H1 (cell line): ENCODE data around the gene RASL10A.

Experiments used
- CEBPB ChIP-seq: IDR thresholded peaks from 2 replicates; pipeline ENCODE4 v1.6.1; 2012; ENCODE audit warnings: low read depth, low read length
- EZH2 ChIP-seq: fragments of 200-600 bp; sonication (generic); IDR thresholded peaks from 2 replicates; pipeline ENCODE4 v1.7.1; 2012; ENCODE audit warnings: low read depth, mild to moderate bottlenecking, moderate library complexity, low read length, inconsistent platforms; ENCODE audit not compliant: severe bottlenecking
- FOSL1 ChIP-seq: IDR thresholded peaks from 2 replicates; pipeline ENCODE4 v1.6.1; 2011; ENCODE audit warnings: mild to moderate bottlenecking, low read depth, low read length, moderate library complexity; ENCODE audit not compliant: insufficient read depth
- POLR2AphosphoS5 ChIP-seq: IDR thresholded peaks from 2 replicates; pipeline ENCODE4 v1.6.1; 2011; ENCODE audit warnings: low read depth, low read length
- RFX5 ChIP-seq: IDR thresholded peaks from 2 replicates; pipeline ENCODE4 v1.6.1; 2011; ENCODE audit warnings: low read depth, low read length, improper control_type of control experiment, borderline replicate concordance
- RNF2 ChIP-seq: fragments of 200-900, 300-1000 bp; sonication (generic); IDR thresholded peaks from 2 replicates; pipeline ENCODE4 v1.7.1; 2016; ENCODE audit warnings: borderline replicate concordance, low read depth, mild to moderate bottlenecking, antibody characterized with exemption, low read length; ENCODE audit not compliant: poor library complexity, severe bottlenecking; ENCODE audit errors: missing control alignments
- SIX5 ChIP-seq: IDR thresholded peaks from 2 replicates; pipeline ENCODE4 v1.6.1; 2011; ENCODE audit warnings: mild to moderate bottlenecking, low read depth, low read length
- SUZ12 ChIP-seq: fragments of 200-600 bp; sonication (generic); IDR thresholded peaks from 2 replicates; pipeline ENCODE4 v1.6.1; 2012; ENCODE audit warnings: mild to moderate bottlenecking, inconsistent platforms, low read length, moderate library complexity, mixed read lengths
- TAF1 ChIP-seq: IDR thresholded peaks from 2 replicates; pipeline ENCODE4 v1.6.1; 2011; ENCODE audit warnings: mild to moderate bottlenecking, low read depth, low read length
- TEAD4 ChIP-seq: IDR thresholded peaks from 2 replicates; pipeline ENCODE4 v1.6.1; 2012; ENCODE audit warnings: low read depth, low read length, inconsistent platforms, mixed read lengths
- ZNF274 ChIP-seq: IDR thresholded peaks from 2 replicates; pipeline ENCODE4 v1.7.0; 2012; ENCODE audit warnings: low read length, borderline replicate concordance; ENCODE audit errors: extremely low read depth
- TF ChIP-seq, protein P1 (sequence below): IDR thresholded peaks from 2 replicates; pipeline ENCODE4 v1.6.1; 2011; ENCODE audit warnings: low read length, improper control_type of control experiment
- TF ChIP-seq, protein P2 (sequence below), 3 experiments: IDR thresholded peaks; 1 replicate in 2 of 3; 2 replicates in 1 of 3; pipeline versions ENCODE4 v1.5.1 to v1.6.1; 2011; ENCODE audit warnings: low read length in 3 of 3, mild to moderate bottlenecking in 3 of 3, inconsistent platforms in 2 of 3, low read depth in 1 of 3, moderate library complexity in 1 of 3; ENCODE audit not compliant: insufficient read depth in 1 of 3; ENCODE audit errors: control extremely low read depth in 1 of 3
- TF ChIP-seq, protein P3 (sequence below): IDR thresholded peaks from 2 replicates; pipeline ENCODE4 v1.6.1; 2011; ENCODE audit warnings: low read depth, mild to moderate bottlenecking, low read length; ENCODE audit not compliant: insufficient read depth

DNA sequence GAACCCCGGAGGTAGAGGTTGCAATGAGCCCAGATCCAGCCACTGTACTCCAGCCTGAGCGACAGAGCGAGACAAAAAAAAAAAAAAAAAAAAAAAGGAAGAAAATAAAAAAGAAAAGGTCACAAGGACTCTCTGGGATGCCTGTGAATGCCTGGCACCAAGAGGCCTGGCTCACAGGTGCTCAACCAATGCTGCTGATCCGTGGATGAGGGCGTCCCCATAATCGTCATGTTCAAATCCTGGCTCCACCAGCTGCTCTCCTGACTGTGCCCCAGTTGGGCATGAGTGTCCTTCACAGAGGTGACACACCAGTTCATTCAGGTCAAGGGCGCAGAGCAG lies 9.7 kb downstream of the RASL10A start:
- TF ChIP-seq EZH2 = no peak
- TF ChIP-seq TEAD4 = no peak
- TF ChIP-seq, protein P1, sequence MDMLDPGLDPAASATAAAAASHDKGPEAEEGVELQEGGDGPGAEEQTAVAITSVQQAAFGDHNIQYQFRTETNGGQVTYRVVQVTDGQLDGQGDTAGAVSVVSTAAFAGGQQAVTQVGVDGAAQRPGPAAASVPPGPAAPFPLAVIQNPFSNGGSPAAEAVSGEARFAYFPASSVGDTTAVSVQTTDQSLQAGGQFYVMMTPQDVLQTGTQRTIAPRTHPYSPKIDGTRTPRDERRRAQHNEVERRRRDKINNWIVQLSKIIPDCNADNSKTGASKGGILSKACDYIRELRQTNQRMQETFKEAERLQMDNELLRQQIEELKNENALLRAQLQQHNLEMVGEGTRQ = no peak
- no peak for TF ChIP-seq POLR2AphosphoS5
- TF ChIP-seq, protein P2, sequence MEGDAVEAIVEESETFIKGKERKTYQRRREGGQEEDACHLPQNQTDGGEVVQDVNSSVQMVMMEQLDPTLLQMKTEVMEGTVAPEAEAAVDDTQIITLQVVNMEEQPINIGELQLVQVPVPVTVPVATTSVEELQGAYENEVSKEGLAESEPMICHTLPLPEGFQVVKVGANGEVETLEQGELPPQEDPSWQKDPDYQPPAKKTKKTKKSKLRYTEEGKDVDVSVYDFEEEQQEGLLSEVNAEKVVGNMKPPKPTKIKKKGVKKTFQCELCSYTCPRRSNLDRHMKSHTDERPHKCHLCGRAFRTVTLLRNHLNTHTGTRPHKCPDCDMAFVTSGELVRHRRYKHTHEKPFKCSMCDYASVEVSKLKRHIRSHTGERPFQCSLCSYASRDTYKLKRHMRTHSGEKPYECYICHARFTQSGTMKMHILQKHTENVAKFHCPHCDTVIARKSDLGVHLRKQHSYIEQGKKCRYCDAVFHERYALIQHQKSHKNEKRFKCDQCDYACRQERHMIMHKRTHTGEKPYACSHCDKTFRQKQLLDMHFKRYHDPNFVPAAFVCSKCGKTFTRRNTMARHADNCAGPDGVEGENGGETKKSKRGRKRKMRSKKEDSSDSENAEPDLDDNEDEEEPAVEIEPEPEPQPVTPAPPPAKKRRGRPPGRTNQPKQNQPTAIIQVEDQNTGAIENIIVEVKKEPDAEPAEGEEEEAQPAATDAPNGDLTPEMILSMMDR (IDR thresholded peaks at IDR 0.05; ENCODE audit: control extremely low read depth in 1 of 3, insufficient read depth in 1 of 3, low read depth in 1 of 3, low read length in 3 of 3) = no peak
- TF ChIP-seq RNF2 = no peak
- TF ChIP-seq ZNF274 = no peak
- TF ChIP-seq FOSL1 = no peak
- TF ChIP-seq TAF1 = no peak
- no peak for TF ChIP-seq RFX5
- no peak for TF ChIP-seq CEBPB
- TF ChIP-seq SUZ12 = no peak
- TF ChIP-seq, protein P3, sequence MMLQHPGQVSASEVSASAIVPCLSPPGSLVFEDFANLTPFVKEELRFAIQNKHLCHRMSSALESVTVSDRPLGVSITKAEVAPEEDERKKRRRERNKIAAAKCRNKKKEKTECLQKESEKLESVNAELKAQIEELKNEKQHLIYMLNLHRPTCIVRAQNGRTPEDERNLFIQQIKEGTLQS = no peak
- no peak for TF ChIP-seq SIX5
